GM19351 (cell line): ENCODE measurements around the gene PTPRN2.

Experiments used
- ATAC-seq: cut with Tn5 transposase; IDR thresholded peaks from one replicate; pipeline ENCODE4 v1.9.1; 2021; ENCODE audit warnings: mild to moderate bottlenecking, moderate library complexity; ENCODE audit not compliant: unreplicated experiment

PTPRN2 gene

GRCh38 chr7:158448430-158449100 is 139.1 kb downstream of the PTPRN2 start:
- ATAC-seq, result no peak

GRCh38 chr7:158447506-158448171 is 140.0 kb downstream of the PTPRN2 start:
- no peak for ATAC-seq

- ATAC-seq, result no peak
Measured at GRCh38 chr7:158447151-158447505, 140.5 kb downstream of the PTPRN2 start.

GRCh38 chr7:158446706-158447105 is 140.9 kb downstream of the PTPRN2 start:
- ATAC-seq, result no peak

- ATAC-seq, result no peak
Measured at GRCh38 chr7:158446281-158446680, 141.3 kb downstream of the PTPRN2 start.

GRCh38 chr7:158445421-158446175 is 142.0 kb downstream of the PTPRN2 start:
- no peak for ATAC-seq

- ATAC-seq, result no peak
Measured at GRCh38 chr7:158444501-158445420, 142.9 kb downstream of the PTPRN2 start.

- ATAC-seq, result no peak
Measured at GRCh38 chr7:158443688-158444483, 143.7 kb downstream of the PTPRN2 start.

- no peak for ATAC-seq
Measured at GRCh38 chr7:158443014-158443687, 144.5 kb downstream of the PTPRN2 start.

- ATAC-seq, result no peak
Measured at GRCh38 chr7:158442260-158442659, 145.4 kb downstream of the PTPRN2 start.

- no peak for ATAC-seq
Measured at GRCh38 chr7:158439035-158439434, 148.6 kb downstream of the PTPRN2 start.

- ATAC-seq, result no peak
Measured at GRCh38 chr7:158432369-158433341, 155.0 kb downstream of the PTPRN2 start.

GRCh38 chr7:158431941-158432347 is 155.7 kb downstream of the PTPRN2 start:
- no peak for ATAC-seq

- no peak for ATAC-seq
Measured at GRCh38 chr7:158431055-158431940, 156.3 kb downstream of the PTPRN2 start.

GRCh38 chr7:158430308-158431034 is 157.2 kb downstream of the PTPRN2 start:
- ATAC-seq, result no peak

- ATAC-seq, result no peak
Measured at GRCh38 chr7:158428837-158429753, 158.5 kb downstream of the PTPRN2 start.
